Gastrocnemius medialis (tissue), 4 donors: ENCODE measurements around the gene KCNQ1. TPM values are rescaled to one million over a fixed set of nuclear protein-coding genes. Genes with fewer than 3 reads are reported as not detected.

Source experiments
- ATAC-seq, 2 donors: fragments of 150-250 bp; one replicate each; pipeline ENCODE4 v1.9.1; 2016
- DNase-seq, 2 donors: peaks; one replicate each; pipeline ENCODE4 v3.0.0-alpha.2; 2019
- H3K27ac ChIP-seq, 4 donors: fragments of 200-600 bp; sonication (generic); 1 replicate in 1 of 4; 2 replicates in 3 of 4; pipeline ENCODE4 v1.5.1; 2016 to 2018; ENCODE audit warnings: mild to moderate bottlenecking in 2 of 4, moderate library complexity in 1 of 4
- H3K27me3 ChIP-seq, 3 donors: fragments of 200-600 bp; sonication (generic) in 2 of 3; 1 replicate in 1 of 3; 2 replicates in 2 of 3; pipeline versions ENCODE4 v1.5.1 to v1.6.0; 2016 to 2019; ENCODE audit warnings: mild to moderate bottlenecking in 1 of 3, moderate library complexity in 1 of 3
- H3K36me3 ChIP-seq, 2 donors: fragments of 200-600 bp; sonication (generic) in 1 of 2; one replicate each; pipeline ENCODE4 v1.5.1; 2017 to 2018
- H3K4me1 ChIP-seq, 2 donors: fragments of 200-600 bp; sonication (generic) in 1 of 2; one replicate each; pipeline ENCODE4 v1.5.1; 2016 to 2017; ENCODE audit warnings: mild to moderate bottlenecking in 2 of 2
- H3K4me3 ChIP-seq, 4 donors: fragments of 200-600 bp; sonication (generic) in 3 of 4; 1 replicate in 1 of 4; 2 replicates in 3 of 4; pipeline ENCODE4 v1.5.1; 2016 to 2019; ENCODE audit warnings: mild to moderate bottlenecking in 2 of 4
- H3K9me3 ChIP-seq, 3 donors: fragments of 200-600 bp; sonication (generic) in 2 of 3; 1 replicate in 1 of 3; 2 replicates in 2 of 3; pipeline ENCODE4 v1.5.1; 2016 to 2019
- CTCF ChIP-seq, 5 experiments: fragments of 450-650 bp in 3 of 5; fragments of 200-600 bp in 2 of 5; sonication (generic) in 2 of 5; IDR thresholded peaks in 4 of 5; conservative IDR thresholded peaks in 1 of 5; 1 replicate in 4 of 5; 2 replicates in 1 of 5; pipeline ENCODE4 v1.5.1; 2016 to 2019; ENCODE audit warnings: antibody characterized with exemption in 5 of 5, mild to moderate bottlenecking in 3 of 5, moderate library complexity in 3 of 5
- POLR2A ChIP-seq, 2 donors: fragments of 450-650 bp; IDR thresholded peaks; one replicate each; pipeline ENCODE4 v1.6.1; 2017; ENCODE audit warnings: antibody characterized with exemption in 2 of 2, mild to moderate bottlenecking in 2 of 2, moderate library complexity in 2 of 2
- in situ Hi-C, 4 donors: fragments of 200-750 bp; cut with MboI; loops; one replicate each; pipeline versions ENCODE4 v1.15.0 to v1.8.0; 2017; ENCODE audit warnings: low sequenced_read_pairs in 4 of 4
- intact Hi-C: fragments of 100-400 bp; cut with DNase I; formaldehyde crosslinking; loops from one replicate; pipeline ENCODE4 v1.15.1; 2023; ENCODE audit warnings: low total_unique reads
- total RNA-seq, 4 donors: library from RNA; depleted of rRNA; stranded (reverse); fragments of >200 nt; gene quantifications; one replicate each; pipeline versions ENCODE4 v1.1.0 to v1.2.3, GENCODE V29; 2016

KCNQ1 gene
- total RNA-seq, 4 donors from 2014 or later: 0.15 to 1.00 (median 0.67) TPM

GRCh38 chr11:2436521-2437031, 8.2 kb upstream of the KCNQ1 start:
- in situ Hi-C loops: loop anchor here in 2 of 4 donors (10.0 to 25.0 kb wide), 3 partner anchors 78 to 451 kb away; partner anchors contain the start of gene CDKN1C (in 1 of the 2)
- TF ChIP-seq POLR2A (IDR thresholded peaks at IDR 0.05) (no peak), CTCF (IDR thresholded peaks at IDR 0.05 in 4 of 5, conservative IDR thresholded peaks at IDR 0.05 in 1 of 5) (no peak)

GRCh38 chr11:2437516-2437915, 7.3 kb upstream of the KCNQ1 start:
- in situ Hi-C loops (loop anchor here in 2 of 4 donors (10.0 to 25.0 kb wide), 3 partner anchors 77 to 450 kb away; partner anchors contain the start of gene CDKN1C (in 1 of the 2)), intact Hi-C loops (no loop called here)
- no peak for TF ChIP-seq CTCF (IDR thresholded peaks at IDR 0.05 in 4 of 5, conservative IDR thresholded peaks at IDR 0.05 in 1 of 5)
- no peak for TF ChIP-seq POLR2A (IDR thresholded peaks at IDR 0.05)
- no peak for ATAC-seq
- no peaks in the 10 kb centered on the region for H3K9me3 ChIP-seq
- no peaks in the 10 kb centered on the region for H3K36me3 ChIP-seq
- H3K4me1 ChIP-seq: no peaks in the 10 kb centered on the region
- no peak overlapping the region for H3K27ac ChIP-seq
- peaks cover 3 to 9% (median 8%) of the 10 kb centered on the region in 3 donors for H3K27me3 ChIP-seq
- no peak overlapping the region for H3K4me3 ChIP-seq
- DNase-seq: no peak

More at GRCh38 chr11:2436521-2437031, 8.2 kb upstream of the KCNQ1 start:
- Histone ChIP-seq H3K4me3 (no peak overlapping the region), H3K27me3 (peaks cover 3 to 9% (median 6%) of the 10 kb centered on the region in 3 donors), H3K9me3 (no peaks in the 10 kb centered on the region), H3K36me3 (no peaks in the 10 kb centered on the region), H3K4me1 (no peaks in the 10 kb centered on the region), H3K27ac (no peak overlapping the region)
- ATAC-seq (no peak), DNase-seq (no peak)
- intact Hi-C loops: no loop called here

- Histone ChIP-seq H3K27ac (no peak overlapping the region), H3K4me3 (no peak overlapping the region), H3K27me3 (peaks cover 12 to 28% (median 22%) of the 10 kb centered on the region in 3 donors), H3K4me1 (no peaks in the 10 kb centered on the region), H3K9me3 (no peaks in the 10 kb centered on the region), H3K36me3 (no peaks in the 10 kb centered on the region)
- intact Hi-C loops: loop anchor here (5.0 kb wide), 1 partner anchor 92 kb away; no protein-coding TSS in a partner anchor
- DNase-seq: no peak
- ATAC-seq: no peak
- in situ Hi-C loops: loop anchor here in 2 of 4 donors (10.0 to 25.0 kb wide), 3 partner anchors 75 to 447 kb away; partner anchors contain the start of gene CDKN1C (in 1 of the 2)
- no peak for TF ChIP-seq POLR2A (IDR thresholded peaks at IDR 0.05)
- no peak for TF ChIP-seq CTCF (IDR thresholded peaks at IDR 0.05 in 4 of 5, conservative IDR thresholded peaks at IDR 0.05 in 1 of 5)
These were observed 5.0 kb upstream of the KCNQ1 start for GRCh38 chr11:2439820-2440219.

- Histone ChIP-seq H3K36me3 (no peaks in the 10 kb centered on the region), H3K27me3 (peaks cover 16 to 32% (median 26%) of the 10 kb centered on the region in 3 donors), H3K27ac (no peak overlapping the region), H3K9me3 (no peaks in the 10 kb centered on the region), H3K4me3 (no peak overlapping the region), H3K4me1 (no peaks in the 10 kb centered on the region)
- no peak for TF ChIP-seq POLR2A (IDR thresholded peaks at IDR 0.05)
- no peak for TF ChIP-seq CTCF (IDR thresholded peaks at IDR 0.05 in 4 of 5, conservative IDR thresholded peaks at IDR 0.05 in 1 of 5)
- in situ Hi-C loops (loop anchor here in 2 of 4 donors (25.0 kb wide), 2 partner anchors 253 to 447 kb away; partner anchors contain the start of gene CDKN1C (in 1 of the 2)), intact Hi-C loops (loop anchor here (5.0 kb wide), 1 partner anchor 92 kb away; no protein-coding TSS in a partner anchor)
- DNase-seq: no peak
- ATAC-seq: no peak
These were observed 4.2 kb upstream of the KCNQ1 start for GRCh38 chr11:2440646-2441045.
